Lung (tissue), 12 donors: ENCODE data around the gene ENO3. TPM values are rescaled to one million over a fixed set of nuclear protein-coding genes. Genes with fewer than 3 reads are reported as not detected.

Source experiments
- ATAC-seq: fragments of 200-7000 bp; cut with Tn5 transposase; one replicate; pipeline ENCODE4 v1.9.1; 2020; ENCODE audit warnings: moderate number of reproducible peaks; ENCODE audit not compliant: insufficient read depth, low FRiP score
- DNase-seq, 3 donors: peaks; one replicate each; pipeline ENCODE4 v3.0.0-alpha.2; 2013 to 2017
- H3K27ac ChIP-seq, 2 donors: one replicate each; pipeline ENCODE4 v1.5.1; 2013; ENCODE audit warnings: mild to moderate bottlenecking in 2 of 2, moderate library complexity in 2 of 2, control low read depth in 1 of 2, inconsistent platforms in 1 of 2, low read depth in 1 of 2, low read length in 1 of 2
- H3K27me3 ChIP-seq, 3 donors: one replicate each; pipeline ENCODE4 v1.5.1; 2013; ENCODE audit warnings: low read length in 2 of 3; ENCODE audit not compliant: control insufficient read depth in 3 of 3, insufficient read depth in 3 of 3
- H3K36me3 ChIP-seq, 4 donors: one replicate each; pipeline ENCODE4 v1.5.1; 2013; ENCODE audit warnings: low read length in 4 of 4, mild to moderate bottlenecking in 1 of 4, moderate library complexity in 1 of 4; ENCODE audit not compliant: control insufficient read depth in 4 of 4, insufficient read depth in 4 of 4
- H3K4me1 ChIP-seq, 5 donors: one replicate each; pipeline ENCODE4 v1.5.1; 2013; ENCODE audit warnings: low read length in 5 of 5, mild to moderate bottlenecking in 2 of 5, moderate library complexity in 1 of 5; ENCODE audit not compliant: control insufficient read depth in 5 of 5, insufficient read depth in 5 of 5
- H3K4me3 ChIP-seq: one replicate; pipeline ENCODE4 v1.5.1; 2013; ENCODE audit warnings: mild to moderate bottlenecking, control low read depth, moderate library complexity
- H3K9ac ChIP-seq, 2 donors: one replicate each; pipeline ENCODE4 v1.5.1; 2013; ENCODE audit warnings: low read length in 2 of 2, control low read depth in 1 of 2; ENCODE audit not compliant: insufficient read depth in 1 of 2
- H3K9me3 ChIP-seq, 4 donors: one replicate each; pipeline ENCODE4 v1.5.1; 2013; ENCODE audit warnings: low read length in 3 of 4, mild to moderate bottlenecking in 1 of 4, moderate library complexity in 1 of 4; ENCODE audit not compliant: control insufficient read depth in 4 of 4, insufficient read depth in 3 of 4
- WGBS, 2 donors: extraction: QIAGEN DNeasy Blood & Tissue Kit; methylation state at CpG; one replicate each; pipeline ENCODE4 v1.1.7; 2013; 5-methylcytosine and 5-hydroxymethylcytosine counted together
- polyA plus RNA-seq, 2 donors: library from polyadenylated mRNA; stranded (reverse); fragments of 200-250 nt; gene quantifications; one replicate each; pipeline ENCODE4 v1.2.1, GENCODE V29; 2013
- total RNA-seq, 2 donors: library from RNA; depleted of rRNA in 1 of 2; stranded (reverse); fragments of >200 nt in 1 of 2; gene quantifications; one replicate each; pipeline ENCODE4 v1.2.1, GENCODE V29; 2014 to 2021
- TF ChIP-seq, protein P1 (sequence below): IDR thresholded peaks from 2 replicates; pipeline ENCODE4 v1.5.1; 2012; ENCODE audit warnings: mild to moderate bottlenecking; ENCODE audit errors: control extremely low read depth, extremely low read depth
- donor health status: control.
- donor health status: control.
- donor health status: Bipolar disorder and iron deficiency.
- donor health status: healthy.
- donor health status: DM: yes; HTN: yes; CAD: no.

The ENO3 gene
- total and polyA plus RNA-seq, 4 donors: 3.3 to 10.7 (median 8.3) TPM

DNA sequence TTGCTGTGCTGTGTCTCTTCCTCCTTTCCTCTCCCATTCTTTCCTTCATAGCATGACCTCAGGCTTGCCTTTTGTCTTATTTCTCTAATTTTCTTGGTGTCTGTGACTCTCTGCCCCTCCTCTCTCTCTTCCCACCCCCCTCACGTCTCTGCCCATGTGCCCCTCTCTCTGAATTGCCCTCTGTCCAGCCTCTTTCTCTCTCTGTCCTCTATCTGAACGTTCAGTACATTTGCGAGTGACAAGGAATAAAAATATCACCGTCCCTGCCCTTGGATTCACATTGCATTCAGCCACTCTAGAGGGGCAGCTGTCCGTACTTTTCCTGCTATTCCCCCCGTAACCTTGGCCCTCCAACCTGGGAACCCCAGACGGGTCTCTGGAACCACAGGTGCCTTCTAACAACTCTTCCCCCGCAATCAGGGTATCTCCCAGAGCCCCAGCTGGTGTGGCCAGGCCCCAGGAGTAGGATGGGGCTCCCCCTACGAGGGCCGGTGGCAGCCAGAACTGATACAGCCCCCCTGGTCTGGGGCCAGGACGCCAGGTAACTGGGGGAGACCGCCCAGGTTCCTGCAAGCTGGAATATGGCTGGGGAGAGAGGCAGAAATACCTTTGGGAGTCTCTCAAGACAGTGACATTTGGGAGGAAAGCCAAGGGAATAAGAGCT, 48.6 kb downstream of the ENO3 start:
- no peak for DNase-seq
- peaks cover 5 to 27% (median 6%) of the 10 kb centered on the region in 5 donors for H3K4me1 ChIP-seq
- peak overlapping the region in 1 of 2 donors; percentile 65 for H3K9ac ChIP-seq
- H3K4me3 ChIP-seq: peak overlapping the region; percentile 78
- 59 to 69% methylated on average over 12 of the region's 12 CpGs for WGBS, 2 donors
- no peaks in the 10 kb centered on the region for H3K9me3 ChIP-seq
- TF ChIP-seq, protein P1, sequence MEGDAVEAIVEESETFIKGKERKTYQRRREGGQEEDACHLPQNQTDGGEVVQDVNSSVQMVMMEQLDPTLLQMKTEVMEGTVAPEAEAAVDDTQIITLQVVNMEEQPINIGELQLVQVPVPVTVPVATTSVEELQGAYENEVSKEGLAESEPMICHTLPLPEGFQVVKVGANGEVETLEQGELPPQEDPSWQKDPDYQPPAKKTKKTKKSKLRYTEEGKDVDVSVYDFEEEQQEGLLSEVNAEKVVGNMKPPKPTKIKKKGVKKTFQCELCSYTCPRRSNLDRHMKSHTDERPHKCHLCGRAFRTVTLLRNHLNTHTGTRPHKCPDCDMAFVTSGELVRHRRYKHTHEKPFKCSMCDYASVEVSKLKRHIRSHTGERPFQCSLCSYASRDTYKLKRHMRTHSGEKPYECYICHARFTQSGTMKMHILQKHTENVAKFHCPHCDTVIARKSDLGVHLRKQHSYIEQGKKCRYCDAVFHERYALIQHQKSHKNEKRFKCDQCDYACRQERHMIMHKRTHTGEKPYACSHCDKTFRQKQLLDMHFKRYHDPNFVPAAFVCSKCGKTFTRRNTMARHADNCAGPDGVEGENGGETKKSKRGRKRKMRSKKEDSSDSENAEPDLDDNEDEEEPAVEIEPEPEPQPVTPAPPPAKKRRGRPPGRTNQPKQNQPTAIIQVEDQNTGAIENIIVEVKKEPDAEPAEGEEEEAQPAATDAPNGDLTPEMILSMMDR: no peak
- peaks cover 19 to 33% (median 21%) of the 10 kb centered on the region in 4 donors for H3K36me3 ChIP-seq
- no peak for ATAC-seq
- H3K27me3 ChIP-seq: no peaks in the 10 kb centered on the region
- peak overlapping the region; percentile 78 to 88 for H3K27ac ChIP-seq

DNA sequence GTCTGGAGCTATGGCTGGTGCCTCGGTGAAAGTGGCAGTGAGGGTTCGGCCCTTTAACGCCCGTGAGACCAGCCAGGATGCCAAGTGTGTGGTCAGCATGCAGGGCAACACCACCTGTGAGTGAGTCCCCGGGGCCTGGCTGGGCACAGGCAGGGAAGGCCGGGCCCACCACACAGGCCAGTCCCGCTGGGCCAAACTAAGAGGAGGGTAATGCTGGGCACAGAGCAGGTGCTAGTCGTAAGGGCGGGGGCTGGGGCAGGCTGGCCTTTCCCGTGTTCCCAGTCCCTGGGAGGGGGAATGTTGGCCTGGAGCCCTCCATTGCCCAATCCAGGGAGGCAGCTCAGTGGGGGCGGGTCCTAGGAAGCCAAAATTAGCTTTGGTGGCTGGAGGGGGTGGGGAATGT, 49.3 kb downstream of the ENO3 start:
- TF ChIP-seq, protein P1: no peak
- 57 to 79% methylated on average over 11 of the region's 11 CpGs for WGBS, 2 donors
- H3K27me3 ChIP-seq: no peaks in the 10 kb centered on the region
- peaks cover 25 to 40% (median 26%) of the 10 kb centered on the region in 4 donors for H3K36me3 ChIP-seq
- H3K9ac ChIP-seq: no peak overlapping the region
- DNase-seq: peak in 1 of 3 donors; percentile 22
- no peaks in the 10 kb centered on the region for H3K9me3 ChIP-seq
- H3K4me3 ChIP-seq: no peak overlapping the region
- no peak for ATAC-seq
- H3K4me1 ChIP-seq: peaks cover 5 to 27% (median 6%) of the 10 kb centered on the region in 5 donors
- peak overlapping the region; percentile 78 to 88 for H3K27ac ChIP-seq

DNA sequence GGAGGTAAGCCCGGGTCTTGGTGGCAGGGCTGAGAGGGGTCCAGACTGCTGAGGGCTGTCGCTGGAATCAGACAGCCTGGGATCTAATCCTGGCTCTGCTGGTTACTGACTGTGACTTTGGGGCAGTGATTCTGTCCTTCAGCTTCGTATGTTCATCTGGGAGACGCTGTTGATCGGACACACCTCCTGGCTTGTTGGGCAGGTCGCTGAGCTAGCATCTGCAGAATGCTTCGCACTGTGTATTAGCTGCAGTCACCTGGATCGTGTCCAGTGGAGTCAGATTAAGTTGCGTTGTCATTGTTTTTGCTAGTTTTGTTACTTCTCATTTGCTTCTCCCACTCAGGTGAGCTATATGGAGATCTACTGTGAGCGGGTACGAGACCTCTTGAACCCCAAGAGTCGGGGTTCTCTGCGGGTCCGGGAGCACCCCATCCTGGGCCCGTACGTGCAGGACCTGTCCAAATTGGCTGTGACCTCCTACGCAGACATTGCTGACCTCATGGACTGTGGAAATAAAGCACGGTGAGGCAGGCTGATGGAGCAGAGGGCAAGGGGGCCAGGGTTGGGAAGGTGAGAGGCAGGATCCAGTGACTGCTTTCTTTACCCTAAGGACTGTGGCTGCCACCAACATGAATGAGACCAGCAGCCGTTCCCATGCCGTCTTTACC, 51.3 kb downstream of the ENO3 start:
- H3K4me1 ChIP-seq: peaks cover 5 to 22% (median 6%) of the 10 kb centered on the region in 5 donors
- H3K27ac ChIP-seq: no peak overlapping the region
- ATAC-seq: no peak
- no peak overlapping the region for H3K9ac ChIP-seq
- H3K27me3 ChIP-seq: no peaks in the 10 kb centered on the region
- TF ChIP-seq, protein P1: no peak
- no peak overlapping the region for H3K4me3 ChIP-seq
- H3K9me3 ChIP-seq: no peaks in the 10 kb centered on the region
- WGBS, 2 donors: 94 to 95% methylated on average over 20 of the region's 20 CpGs
- peaks cover 30 to 54% (median 37%) of the 10 kb centered on the region in 4 donors for H3K36me3 ChIP-seq
- no peak for DNase-seq
